ENCODE results near the gene DCST1. TPM values are rescaled to one million over a fixed set of nuclear protein-coding genes. Genes with fewer than 3 reads are reported as not detected.

The DCST1 gene
- total and polyA plus RNA-seq, 2 of the 13 experiments (the other 11 are each of a cell fraction or from before 2014, with no cell fraction given) = 0.04 TPM; not detected in 1

- peak; percentile 49; the same call in 1 of the 2 replicates for TF ChIP-seq LBX2 (CRISPR knock-in tag; IDR thresholded peaks at IDR 0.05; ENCODE audit: borderline replicate concordance)
- TF ChIP-seq NR2C2 (CRISPR knock-in tag; IDR thresholded peaks at IDR 0.05; ENCODE audit: borderline replicate concordance) = peak; percentile 97
- TF ChIP-seq TAF1 (CRISPR knock-in tag; IDR thresholded peaks at IDR 0.05) = peak; percentile 44; the same call in 1 of the 2 replicates
- TF ChIP-seq ZNF20 (CRISPR knock-in tag; IDR thresholded peaks at IDR 0.05) = no peak
- TF ChIP-seq ZNF580 (CRISPR knock-in tag; IDR thresholded peaks at IDR 0.05; ENCODE audit: borderline replicate concordance, low read depth) = peak; percentile 95
- TF ChIP-seq ZNF205 (CRISPR knock-in tag; IDR thresholded peaks at IDR 0.05) = peak; percentile 54; the same call in 1 of the 2 replicates
- TF ChIP-seq ZNF572 (CRISPR knock-in tag; IDR thresholded peaks at IDR 0.05) = no peak
- TF ChIP-seq REXO4 (CRISPR knock-in tag; IDR thresholded peaks at IDR 0.05; ENCODE audit: borderline replicate concordance) = no peak
- peak; percentile 62; the same call in 1 of the 2 replicates for TF ChIP-seq CBFB (CRISPR knock-in tag; IDR thresholded peaks at IDR 0.05)
- TF ChIP-seq ZNF430 (CRISPR knock-in tag; IDR thresholded peaks at IDR 0.05) = peak; percentile 92
- peak; percentile 76 for TF ChIP-seq TBX2 (CRISPR knock-in tag; IDR thresholded peaks at IDR 0.05; ENCODE audit: borderline replicate concordance)
- TF ChIP-seq, protein P1, sequence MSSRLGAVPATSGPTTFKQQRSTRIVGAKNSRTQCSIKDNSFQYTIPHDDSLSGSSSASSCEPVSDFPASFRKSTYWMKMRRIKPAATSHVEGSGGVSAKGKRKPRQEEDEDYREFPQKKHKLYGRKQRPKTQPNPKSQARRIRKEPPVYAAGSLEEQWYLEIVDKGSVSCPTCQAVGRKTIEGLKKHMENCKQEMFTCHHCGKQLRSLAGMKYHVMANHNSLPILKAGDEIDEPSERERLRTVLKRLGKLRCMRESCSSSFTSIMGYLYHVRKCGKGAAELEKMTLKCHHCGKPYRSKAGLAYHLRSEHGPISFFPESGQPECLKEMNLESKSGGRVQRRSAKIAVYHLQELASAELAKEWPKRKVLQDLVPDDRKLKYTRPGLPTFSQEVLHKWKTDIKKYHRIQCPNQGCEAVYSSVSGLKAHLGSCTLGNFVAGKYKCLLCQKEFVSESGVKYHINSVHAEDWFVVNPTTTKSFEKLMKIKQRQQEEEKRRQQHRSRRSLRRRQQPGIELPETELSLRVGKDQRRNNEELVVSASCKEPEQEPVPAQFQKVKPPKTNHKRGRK (CRISPR knock-in tag; IDR thresholded peaks at IDR 0.05) = peak; percentile 49; the same call in 1 of the 2 replicates
- TF ChIP-seq ZNF354B (CRISPR knock-in tag; IDR thresholded peaks at IDR 0.05) = no peak
- TF ChIP-seq MXD4 (CRISPR knock-in tag; IDR thresholded peaks at IDR 0.05) = peak; percentile 98
- TF ChIP-seq BORCS8-MEF2B (CRISPR knock-in tag; IDR thresholded peaks at IDR 0.05) = peak; percentile 80
- peak; percentile 60; the same call in 1 of the 2 replicates for TF ChIP-seq YEATS2 (CRISPR knock-in tag; IDR thresholded peaks at IDR 0.05; ENCODE audit: borderline replicate concordance)
- no peak for TF ChIP-seq TCF12 (IDR thresholded peaks at IDR 0.05)
- TF ChIP-seq TCF12 (CRISPR knock-in tag; IDR thresholded peaks at IDR 0.05) = no peak
- TF ChIP-seq PRPF4 (IDR thresholded peaks at IDR 0.05; ENCODE audit: low read depth, low read length, poor library complexity, severe bottlenecking) = no peak
- TF ChIP-seq RFX3 (CRISPR knock-in tag; IDR thresholded peaks at IDR 0.05) = no peak
- TF ChIP-seq SP5 (CRISPR knock-in tag; IDR thresholded peaks at IDR 0.05; ENCODE audit: borderline replicate concordance, low read depth) = peak; percentile 94
- 0 out of 2 replicates have a peak, but pooled peaks have one; percentile 34 for TF ChIP-seq HOMEZ (CRISPR knock-in tag; IDR thresholded peaks at IDR 0.05; ENCODE audit: low read depth)
Observed at GRCh38 chr1:155091071-155092051, 57.7 kb downstream of the DCST1 start (continued).
